ENCODE data around the gene ASCL2.

Gene ASCL2

DNA sequence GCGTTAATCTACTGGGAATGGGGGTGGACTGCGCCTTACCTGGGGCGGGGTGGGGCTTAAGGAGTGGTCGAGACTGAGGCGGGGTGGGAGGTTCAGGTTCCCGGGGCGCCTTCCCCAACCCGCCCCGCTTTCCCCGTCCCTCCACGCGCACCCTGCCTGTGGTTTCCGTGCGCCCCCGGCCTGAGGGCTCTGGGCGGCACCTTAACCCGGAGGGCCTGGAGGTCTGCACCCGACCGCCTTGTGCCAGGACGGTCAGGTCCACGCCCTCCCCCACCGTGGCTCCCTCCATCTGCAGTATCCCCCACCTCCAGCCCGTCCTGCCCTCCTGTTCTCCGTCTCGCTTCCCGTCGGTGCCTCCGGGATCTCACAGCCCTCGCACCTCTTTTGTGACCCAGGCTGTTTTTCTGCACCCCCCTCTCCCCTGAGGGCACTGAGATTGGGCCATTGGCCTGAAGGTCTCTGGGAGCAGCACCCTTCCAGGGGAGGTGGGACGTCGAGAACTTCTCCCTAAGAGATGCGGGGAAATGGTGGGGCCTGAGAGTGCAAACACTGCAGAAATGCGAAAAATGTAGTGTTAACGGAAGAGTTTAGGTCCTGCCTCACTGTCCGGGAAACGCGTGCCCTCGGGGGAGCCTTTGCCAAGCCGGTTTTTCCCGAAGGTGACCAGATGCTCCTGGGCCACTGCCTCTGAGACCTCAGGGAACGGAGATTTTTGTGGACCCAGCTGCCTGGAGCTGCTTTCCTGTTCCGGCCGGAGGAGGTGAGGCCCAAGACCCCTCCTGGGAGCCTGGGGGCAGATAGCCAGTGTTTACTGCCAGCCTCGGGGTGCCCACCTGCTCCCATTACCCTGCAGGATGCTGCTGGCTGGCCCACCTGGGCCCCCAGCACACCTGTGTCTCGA lies 1.2 kb upstream of the ASCL2 start:
- DNase-seq (ENCODE audit: low spot score) = no peak

DNA sequence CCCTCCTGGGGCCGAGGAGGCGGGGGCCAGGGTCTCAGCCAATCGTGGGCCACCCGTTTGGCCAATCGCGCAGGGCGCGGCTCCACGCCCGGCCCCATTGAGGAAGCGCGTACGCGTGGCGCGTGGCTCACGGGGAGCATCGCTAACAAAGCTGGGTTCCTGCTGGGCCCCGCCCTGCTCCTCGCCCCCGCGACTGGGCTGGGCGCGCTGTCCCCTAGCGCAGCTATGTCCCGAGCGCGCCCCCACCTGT lies 614 bp upstream of the ASCL2 start:
- DNase-seq (ENCODE audit: low spot score) = no peak

DNA sequence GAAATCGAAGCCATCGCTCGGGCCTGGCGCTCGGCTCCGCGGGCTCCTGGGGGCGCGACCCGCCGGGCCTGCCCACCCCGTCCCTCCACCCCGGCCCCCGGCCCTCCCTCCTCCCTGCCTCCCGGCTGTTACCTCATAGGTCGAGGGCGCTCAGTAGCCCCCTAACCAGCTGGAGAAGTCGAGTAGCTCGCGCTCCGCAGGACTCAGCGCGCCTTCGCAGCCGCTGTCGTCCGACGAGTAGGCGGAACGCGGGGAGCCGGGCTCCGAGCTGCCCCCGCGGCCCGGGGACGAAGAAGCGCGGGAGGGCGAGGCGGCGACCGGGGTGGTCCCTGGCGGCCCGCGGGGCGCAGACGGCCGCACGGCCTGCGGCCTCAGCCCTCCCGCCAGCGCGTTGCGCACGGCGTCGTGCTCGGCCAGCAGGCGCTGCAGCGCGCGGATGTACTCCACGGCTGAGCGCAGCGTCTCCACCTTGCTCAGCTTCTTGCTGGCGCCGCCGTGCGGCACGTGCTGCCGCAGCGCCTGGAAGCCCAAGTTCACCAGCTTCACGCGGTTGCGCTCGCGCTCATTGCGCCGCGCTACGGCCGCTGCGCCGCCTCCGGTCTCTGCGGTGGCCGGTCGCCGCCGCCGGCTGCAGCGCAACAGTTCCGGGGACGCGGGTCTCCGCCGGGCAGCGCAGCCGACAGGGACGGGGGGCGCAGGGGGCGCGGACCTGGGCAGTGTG lies 627 bp downstream of the ASCL2 start:
- no peak for DNase-seq (ENCODE audit: low spot score)

DNA sequence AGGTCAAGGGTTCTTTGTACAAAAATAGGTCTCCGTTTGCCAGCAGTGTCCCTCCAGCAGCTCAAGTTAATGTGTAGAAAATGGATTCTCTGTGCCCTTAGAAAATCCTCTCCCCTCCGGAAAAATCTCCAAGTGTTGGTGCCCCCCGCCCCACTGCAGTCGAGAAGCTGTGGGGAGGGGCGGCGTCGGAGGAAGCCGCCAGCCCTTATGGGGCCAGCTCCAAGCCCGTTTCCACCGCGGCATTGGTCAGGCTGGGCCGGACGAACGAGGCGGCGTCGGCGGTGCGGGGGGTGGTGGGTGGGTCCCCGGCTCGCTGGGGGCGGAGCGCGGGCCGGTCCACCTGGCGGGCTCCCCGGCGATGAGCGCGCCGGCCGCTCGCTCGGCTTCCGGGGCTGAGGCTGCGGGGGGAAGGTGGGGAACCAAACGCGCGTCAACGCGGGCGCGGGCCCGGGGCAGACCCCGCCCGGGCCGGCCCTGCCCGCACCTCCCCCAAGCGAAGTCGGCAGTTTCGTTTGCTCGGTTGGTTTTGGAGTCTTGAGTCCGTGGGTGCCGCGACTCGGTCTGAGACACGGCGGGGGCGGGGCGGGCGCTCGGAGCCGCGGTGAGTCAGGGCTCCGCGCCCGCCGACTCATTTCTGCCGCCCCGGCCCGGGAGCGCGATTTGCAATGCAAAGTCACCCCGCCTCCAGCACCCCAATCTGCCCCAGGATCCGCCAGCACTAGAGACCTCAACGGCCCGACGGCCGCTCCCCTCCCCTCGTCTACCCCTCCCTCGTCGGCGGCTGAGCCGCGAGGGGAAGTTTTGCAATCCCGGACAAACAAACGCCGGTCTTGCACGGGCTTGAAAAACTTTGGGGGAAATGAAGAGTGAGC lies 1.4 kb downstream of the ASCL2 start:
- no peak for DNase-seq (ENCODE audit: low spot score)

DNA sequence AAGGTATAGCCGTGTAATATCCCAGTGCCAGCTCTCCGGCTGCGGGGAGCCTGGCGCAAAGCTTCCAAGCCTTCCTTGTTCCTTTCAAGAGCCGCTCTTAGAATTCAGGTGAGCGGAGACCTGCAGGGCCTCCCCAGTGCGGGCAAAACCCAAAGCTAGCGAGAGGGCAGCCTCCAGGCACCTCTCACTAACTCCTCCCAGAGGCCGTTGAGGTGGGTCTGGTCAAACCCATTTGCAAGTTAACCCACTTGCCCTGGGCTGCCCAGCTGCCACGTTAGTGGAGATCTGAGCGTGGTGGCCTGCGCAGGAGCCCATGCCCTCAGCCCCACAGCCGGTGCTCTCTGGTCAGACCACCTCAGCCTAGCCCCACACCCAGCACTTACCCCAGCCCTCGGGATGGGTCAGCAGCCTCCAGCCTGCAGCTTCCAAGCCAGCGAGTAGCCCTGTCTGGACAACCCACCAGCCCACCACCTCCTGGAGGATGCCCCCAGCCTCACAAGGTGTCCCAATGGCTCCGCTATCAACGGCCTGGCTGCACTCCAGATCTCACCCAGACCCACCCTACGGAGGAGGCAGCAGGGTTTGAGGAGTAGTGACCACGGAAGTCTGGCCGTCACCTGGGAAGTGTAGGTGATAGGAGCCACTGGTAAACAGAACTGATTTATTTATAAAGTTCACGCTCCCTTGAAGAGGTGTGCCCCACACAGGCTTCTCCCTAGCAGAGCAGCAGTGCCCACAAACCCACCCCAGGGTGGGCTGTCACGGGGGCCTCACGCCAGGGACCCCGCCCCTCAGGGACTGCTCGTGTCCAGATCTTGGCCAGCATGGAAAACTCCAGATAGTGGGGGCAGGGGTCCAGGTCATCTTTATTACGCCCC lies 2.3 kb downstream of the ASCL2 start:
- DNase-seq (ENCODE audit: low spot score) = no peak

DNA sequence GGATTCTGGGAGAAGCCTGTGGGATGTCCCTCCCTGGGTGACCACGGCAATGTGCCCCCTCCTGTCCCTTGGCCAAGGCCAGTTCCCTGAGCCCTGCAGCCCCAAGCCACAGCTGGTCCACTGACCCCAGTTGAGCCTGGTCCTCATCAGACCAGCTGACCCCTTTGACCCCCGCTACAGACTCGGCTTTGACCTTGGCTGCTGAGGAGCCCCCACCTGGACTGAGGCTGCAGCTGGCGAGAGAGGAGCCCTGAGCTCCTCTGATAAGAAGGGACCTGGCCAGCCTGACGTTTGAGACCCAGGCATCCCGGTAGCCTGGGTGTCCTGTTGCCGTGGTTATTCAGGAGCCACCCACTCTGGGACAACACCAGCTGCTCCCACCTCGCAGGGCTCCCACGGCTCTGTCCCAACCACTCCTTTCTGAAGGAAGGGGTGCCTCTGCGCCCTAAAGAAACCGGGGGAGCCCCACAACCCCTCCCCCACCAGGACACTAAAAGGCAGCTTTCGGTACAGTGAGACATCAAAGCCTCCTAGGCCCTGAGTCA lies 3.0 kb downstream of the ASCL2 start:
- DNase-seq (ENCODE audit: low spot score) = no peak

DNA sequence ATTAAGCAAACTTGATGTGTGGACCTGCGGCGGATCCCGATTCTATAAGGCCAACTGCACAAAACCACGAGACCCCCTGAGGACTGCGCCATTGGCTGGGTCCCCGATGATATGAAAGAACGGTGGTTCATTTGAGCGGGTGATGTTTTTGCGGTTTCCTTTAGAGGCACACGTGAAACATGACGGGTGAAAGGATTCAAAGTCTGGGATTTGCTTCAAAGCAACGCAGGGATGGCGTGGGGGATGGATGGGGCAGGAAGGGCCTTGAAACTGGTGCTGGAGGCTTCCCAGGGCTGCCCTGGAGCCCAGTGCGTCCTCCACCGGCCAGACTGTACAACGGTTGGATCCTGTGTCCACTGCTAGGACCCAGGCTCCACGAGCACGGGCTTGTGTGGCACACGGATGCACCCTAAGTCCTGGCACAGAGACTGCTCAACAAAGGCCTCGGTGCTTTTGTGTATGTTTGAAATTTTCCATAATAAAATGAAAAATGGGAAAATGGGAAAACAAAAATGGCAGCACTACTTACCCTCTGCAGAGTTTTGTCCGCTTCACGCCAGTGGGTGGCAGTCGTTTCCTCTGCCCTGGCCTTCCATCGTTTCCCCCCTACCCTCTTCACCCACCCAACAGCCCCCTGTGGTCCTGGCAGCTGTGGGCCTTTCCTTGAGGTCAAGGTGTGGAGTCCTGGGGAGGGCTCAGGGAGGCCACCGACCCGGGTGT lies 3.6 kb downstream of the ASCL2 start:
- DNase-seq (ENCODE audit: low spot score) = no peak

DNA sequence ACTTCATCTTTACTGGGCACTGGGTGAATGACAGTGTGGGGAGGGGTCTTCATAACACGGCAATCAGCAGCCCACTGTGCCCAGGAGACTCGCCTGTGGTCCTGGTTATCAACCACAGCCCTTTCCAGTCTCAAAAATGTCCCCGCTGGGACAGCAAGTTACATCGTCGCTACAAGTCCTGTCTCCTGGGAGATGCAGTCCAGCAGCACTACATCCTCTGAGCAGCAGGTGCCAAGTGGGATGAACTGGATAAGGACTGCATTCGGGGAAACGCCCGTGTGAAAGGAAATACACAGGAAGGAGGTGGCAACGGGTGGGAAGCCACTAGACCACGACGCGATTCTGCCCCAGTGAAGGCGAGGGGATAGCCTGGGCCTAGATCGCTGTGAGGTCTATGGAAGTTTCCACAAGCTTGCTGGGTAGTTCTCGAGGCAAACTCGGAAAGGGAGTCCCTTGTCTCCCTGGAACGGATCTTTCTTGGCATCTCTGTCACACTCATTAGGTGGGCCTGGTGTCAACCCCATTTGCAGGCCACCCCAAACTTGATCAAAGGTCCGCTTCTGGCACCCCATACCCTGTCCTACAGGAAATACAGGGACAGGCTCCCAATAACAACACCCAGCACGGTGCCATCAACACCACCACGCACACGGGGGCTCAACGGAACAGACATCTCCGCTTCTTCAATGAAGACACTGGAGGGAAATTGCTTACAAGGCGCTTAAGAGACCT lies 4.4 kb downstream of the ASCL2 start:
- DNase-seq (ENCODE audit: low spot score) = no peak

DNA sequence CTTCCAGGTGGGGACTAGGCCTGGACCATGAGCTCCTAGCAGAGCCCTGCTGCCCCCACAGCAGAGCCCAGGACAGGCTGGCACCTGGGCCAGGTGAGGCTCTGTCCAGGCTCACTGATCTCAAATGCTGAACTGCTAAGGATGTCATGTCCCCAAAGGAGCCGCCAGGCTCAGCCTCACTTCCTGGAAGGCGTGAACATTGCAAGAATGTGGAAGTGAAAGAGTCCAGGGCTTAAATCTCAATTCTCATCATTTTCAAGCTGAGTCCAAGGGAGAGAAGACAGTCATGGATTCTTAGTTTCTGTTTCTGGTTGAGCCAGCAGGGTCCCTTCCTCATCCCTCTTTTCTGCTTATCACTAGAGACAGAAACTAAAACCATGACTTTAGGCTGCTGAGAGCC lies 5.0 kb downstream of the ASCL2 start:
- DNase-seq (ENCODE audit: low spot score) = no peak

DNA sequence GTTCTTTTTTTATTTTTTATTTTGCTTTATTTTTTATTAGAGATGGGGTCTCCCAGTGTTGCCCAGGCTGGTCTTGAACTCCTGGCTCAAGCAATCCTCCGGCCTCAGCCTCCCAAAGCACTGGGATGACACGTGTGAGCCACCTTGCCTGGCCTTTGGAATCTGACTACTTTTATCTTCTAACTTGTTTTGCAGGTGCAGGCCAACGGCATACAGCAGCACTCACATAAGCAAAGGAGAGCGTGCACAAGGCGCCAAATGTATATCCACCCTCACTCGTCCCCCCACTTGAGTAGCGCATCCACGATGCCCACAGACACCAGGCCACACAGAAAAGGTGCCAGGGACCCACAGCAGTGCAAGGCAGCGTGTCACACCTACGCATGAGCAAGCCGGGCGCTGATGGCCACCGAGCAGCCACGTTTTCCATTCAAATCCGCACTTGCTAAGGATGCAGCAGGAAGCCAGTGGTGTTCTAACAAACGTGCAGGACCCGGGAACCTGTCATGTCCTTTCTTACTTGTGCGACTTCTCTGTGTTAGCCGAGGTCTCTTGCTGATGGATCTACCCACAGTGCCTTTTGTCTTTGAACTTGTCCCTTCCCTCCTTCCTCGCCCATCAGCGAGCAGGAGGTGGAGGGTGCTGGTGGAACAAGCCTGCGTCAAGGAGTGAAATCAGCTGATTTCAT lies 5.9 kb downstream of the ASCL2 start:
- DNase-seq (ENCODE audit: low spot score) = no peak

DNA sequence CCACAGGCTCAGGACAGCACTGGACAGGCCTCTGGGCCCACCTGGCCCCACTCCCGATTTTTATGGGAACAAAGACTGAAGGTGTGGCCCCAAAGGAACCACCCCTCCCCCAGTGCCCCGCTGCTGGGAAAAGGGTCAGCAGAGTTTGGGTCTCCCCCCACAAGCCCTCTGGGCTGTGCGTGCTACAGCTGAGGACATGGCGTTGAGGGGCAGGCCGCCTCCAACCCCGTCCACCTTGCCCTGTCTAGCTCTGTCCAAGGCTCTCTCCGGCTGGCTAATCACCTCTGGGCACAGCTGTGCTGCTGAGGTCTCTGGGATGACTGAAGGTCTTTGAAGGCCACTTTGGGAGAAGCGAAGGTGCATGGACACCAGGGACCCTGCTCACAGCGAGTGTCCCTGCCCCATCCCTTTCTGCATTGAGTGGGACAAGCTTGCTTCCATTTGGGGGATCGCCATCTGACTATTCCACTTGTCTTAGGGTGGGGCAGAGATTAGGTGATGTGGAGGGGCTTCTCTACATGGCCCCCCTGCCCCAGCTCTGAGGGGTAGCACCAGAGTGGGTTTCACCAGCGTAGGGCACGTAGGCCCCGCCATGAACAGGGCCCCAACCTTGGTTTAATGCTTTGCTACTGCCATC lies 6.5 kb downstream of the ASCL2 start:
- DNase-seq (ENCODE audit: low spot score) = no peak

DNA sequence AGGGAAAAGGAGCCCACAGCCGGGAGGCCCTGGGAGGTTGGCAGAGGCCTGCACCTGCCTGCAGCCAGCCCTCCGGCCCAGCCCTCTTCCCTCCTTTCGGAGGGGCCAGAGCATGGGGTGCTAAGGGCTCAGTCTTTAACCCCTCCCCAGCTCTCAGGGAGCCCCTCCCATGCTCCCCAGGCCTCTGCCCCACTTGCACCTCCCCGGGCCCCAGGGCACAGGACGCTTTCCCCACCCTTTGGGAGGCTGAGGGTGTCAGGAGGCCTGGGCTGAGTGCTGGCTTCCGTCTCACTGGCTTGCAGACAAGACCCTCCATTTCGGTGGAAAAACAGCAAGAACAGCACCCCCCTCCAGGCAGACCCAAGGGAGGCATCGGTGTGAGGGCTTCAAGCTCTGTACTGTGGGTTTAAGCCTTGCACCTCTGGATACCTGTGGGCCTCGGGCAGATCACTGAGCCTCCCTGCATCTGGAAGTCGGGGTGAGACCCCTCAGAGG lies 7.3 kb downstream of the ASCL2 start:
- DNase-seq (ENCODE audit: low spot score) = no peak

DNA sequence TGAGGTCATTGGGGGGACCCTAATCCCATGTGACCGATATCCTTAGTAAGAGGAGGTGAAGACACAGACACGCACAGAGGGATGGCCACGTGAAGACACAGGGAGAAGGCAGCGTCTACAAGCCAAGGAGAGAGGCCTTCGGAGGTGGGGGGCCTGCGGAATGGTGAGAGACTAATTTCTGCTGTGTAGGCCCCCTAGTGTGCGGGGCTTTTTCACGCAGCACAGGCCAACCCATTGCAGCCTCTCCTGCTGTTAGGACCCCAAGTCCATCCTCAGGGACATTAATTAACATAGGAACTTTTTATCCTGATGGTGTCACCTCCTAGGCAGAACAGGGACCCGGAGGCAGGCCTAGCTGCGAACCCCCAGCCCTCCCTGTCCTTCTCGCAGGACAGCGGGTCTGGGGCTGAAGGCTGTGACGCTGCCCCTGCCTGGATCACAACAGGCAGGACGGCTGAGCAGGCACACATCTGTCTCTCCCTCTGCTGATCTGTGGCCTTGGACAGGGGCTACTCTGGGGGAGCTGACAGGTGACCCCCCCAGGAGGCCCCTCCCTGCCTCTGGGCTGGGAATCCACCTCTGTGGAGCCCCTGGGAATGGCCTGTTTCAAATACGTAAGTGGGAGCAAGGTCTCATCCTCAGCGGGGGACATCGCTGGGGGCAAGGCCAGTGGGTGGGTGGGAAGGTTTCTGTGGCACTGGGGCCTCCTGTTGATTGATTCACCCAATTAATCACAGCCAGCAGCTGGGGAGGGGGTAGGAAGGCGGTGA lies 7.9 kb downstream of the ASCL2 start:
- no peak for DNase-seq (ENCODE audit: low spot score)

DNA sequence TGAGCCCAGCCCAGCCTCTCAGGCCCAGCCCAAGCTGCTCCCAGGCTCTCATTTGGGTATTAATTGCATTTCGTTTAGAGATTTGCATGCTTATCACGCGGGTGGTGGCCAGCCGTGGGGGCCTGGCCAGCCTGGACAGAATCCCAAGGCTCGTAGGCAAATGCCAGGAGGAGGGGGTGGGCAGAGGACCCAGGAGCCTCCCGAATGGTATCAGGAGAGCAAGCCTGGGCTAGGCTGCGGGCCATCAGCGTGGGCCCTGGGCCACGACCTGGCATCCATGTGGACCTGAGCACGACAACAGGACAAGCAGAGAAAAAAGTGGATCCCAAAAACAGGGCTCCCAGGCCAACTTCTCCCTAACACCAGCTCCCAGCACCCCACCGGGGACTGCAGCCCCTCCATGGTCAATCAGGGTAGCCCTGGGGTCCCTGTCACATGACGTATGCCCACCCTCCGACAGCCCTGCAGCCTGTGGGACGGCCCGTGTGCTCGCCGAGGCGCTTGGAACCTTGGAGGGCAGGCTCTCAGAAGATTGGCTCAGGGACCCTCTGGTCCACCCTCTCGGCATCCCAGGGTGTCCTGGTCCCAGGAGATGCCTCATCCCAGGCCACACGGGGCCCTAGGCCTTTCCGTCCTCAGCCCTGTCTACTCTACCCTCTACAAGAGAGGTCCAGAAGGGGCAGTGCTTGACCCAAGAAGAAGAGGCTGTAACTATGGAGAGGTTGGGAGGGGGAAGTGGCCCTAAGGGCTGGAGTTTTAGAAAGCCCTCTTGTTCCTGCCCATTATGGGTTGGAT lies 8.8 kb downstream of the ASCL2 start:
- DNase-seq (ENCODE audit: low spot score) = no peak

DNA sequence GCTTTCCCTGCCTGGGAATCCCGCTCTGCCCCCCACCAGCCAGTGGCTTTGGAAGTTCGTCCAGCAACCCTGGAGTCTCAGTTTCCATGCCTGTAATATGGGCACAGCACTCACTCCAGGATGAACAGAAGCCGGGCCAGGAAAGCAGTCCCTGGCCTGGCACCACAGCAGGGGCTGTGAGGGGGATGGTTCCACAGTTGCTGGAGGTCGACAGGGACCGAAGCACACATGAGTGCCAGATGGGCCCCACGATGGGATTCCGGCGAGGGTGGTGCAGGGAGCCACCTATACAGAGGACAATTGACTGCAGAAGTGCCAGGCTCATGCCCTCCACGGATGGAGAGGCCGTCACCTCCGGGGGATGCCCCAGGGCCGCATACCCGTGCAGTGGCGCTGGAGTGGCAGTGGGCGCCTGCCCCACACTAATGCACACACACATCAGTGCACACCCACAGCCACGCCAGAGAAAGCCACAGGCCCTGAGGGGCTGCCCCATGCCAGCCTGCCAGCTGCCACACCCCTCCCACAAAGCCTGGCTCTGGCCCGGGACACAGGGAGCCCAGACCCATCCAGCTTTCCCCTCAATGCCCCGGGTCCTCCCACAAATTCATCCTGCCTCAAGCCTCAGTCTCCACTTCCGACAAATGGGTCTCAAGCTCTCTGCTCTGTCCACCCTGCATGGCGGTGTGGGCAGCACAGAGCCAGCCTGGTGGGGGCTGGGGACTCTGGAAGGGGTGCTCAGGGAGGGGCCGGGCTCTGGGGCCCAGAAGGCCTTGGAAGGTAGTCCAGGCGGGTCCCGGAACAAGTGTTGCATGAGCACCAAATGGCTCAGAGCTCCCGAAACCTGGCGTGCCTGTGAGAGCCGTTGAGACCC lies 9.7 kb downstream of the ASCL2 start:
- no peak for DNase-seq (ENCODE audit: low spot score)

DNA sequence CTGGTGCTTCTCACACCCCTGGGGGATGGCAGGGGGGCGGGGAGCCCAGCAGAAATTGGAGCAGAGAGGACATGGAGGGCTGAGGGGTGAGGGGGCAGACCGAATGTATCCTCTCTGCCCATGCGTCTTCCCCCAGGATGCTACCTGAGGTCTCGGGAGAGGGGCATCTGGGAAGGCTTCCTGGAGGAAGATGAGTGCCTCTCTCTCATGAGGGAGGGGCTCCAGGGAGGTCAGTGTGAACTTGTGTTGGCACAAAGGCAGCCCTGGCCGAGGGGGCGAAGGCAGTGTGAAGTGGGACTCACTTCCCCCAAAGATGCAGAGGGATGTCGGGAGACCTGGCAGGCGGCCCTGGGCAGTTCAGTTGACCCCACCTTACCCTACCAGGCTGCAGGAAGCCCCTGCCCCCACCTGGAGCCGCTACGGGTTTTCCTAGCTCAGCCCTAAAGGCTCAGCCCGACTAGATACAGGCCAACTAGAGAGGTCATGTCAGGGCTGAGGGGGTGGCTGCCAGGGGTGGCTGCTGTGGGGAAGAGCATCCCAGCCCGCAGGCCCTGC lies 10.4 kb downstream of the ASCL2 start:
- no peak for DNase-seq (ENCODE audit: low spot score)
